Stimulated activated CD8-positive, alpha-beta memory T cell treated with anti-CD3 and anti-CD28 coated beads, Interleukin-15, amount 100 ng/mL, for 1 hour (primary cell): ENCODE measurements around the gene CUBN.

ENCODE experiments used
- DNase-seq: peaks from one replicate; pipeline ENCODE4 v3.0.0-alpha.2; 2020; ENCODE audit warnings: low read depth

The CUBN gene

GRCh38 chr10:16950656-16951601, 178.7 kb downstream of the CUBN start:
- no peak for DNase-seq

- no peak for DNase-seq
Measured at GRCh38 chr10:16949816-16950215, 179.8 kb downstream of the CUBN start.

- DNase-seq = peak; percentile 21
Measured at GRCh38 chr10:16948361-16948760, 181.2 kb downstream of the CUBN start.

DNA sequence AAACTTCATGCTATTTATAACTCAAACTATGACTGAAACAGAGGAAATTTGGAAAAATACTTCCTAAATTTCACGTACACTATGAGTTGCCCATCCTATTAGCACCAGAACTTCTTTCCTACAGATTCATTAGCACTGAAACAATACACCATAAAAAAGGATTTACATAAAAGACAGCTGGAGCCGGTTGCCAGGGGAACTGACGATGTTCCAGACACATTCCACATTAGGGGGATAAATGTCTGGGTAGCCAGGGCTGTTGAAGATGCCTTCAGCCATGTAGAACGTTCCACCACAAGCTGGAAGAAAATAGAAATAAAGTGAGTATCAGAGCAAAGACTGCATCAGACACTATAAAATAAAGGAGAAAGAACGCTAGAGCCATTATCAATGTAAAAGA, 182.5 kb downstream of the CUBN start:
- no peak for DNase-seq

GRCh38 chr10:16945593-16945992, 184.0 kb downstream of the CUBN start:
- no peak for DNase-seq

DNA sequence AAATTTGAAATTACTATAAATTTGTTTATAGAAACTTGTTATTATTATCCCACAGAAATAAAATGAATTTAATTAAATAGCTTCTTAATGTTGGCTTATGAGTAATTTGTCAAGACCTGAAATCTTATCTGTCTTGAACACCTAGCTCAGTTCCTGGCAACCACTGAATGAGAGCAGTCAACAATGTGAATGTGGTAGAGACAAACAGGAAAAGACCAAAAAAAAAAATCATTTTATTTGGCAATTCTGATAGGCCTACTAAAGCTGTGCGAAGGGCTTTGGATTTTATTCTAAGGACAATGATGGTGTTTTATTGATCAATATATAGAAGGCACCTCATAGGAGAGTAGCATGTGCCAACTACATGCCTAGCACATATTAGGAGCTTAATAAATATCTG, 184.6 kb downstream of the CUBN start:
- DNase-seq = no peak

GRCh38 chr10:16944402-16944801, 185.2 kb downstream of the CUBN start:
- no peak for DNase-seq

- DNase-seq = no peak
Measured at GRCh38 chr10:16943295-16944285, 186.0 kb downstream of the CUBN start.

DNA sequence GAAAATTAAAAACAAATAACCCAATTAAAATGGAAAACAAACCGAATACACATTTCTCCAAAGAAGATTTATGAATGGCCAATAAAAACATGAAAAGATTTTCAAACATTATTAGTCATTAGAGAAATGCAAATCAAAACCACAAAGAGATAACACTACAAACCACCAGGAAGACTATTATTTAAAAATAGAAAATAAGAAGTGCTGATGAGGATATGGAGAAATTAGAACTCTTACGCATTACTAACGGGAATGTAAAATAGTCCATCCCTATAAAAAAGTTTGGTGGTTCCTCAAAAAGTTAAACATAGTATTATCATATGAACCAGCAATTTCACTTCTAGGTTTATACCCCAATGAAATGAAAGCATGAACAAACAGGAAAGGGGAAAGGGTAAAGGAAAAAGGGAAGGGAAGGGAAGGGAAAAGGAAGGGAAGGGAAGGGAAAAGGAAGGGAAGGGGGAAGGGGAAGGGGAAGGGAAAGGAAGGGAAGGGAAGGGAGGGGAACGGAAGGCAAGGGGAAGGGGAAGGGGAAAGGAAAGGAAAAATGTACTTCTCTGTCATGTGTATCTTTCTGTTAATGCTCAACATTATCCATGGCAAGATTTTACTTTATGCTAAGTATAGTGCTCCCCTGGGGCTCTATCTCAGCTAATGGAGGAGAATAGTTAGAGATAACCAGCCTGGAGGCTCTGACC, 187.1 kb downstream of the CUBN start:
- DNase-seq = no peak

DNA sequence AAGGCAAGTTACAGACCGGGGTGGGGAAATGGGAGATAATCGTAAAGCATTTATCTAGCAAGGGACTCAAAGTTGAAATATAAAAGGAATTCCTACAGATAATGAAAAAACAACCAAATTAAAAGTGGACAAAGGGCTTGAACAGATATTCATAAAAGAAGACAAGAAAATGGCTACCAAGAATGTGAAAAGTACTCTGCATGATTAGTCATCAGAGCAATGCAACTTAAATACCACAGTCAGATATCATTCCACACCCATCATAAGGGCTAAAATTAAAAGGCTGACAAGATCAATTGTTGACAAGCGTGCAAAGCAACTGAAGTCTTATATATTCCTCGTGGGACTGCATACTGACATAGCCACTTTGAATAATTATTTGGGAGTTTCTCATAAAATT, 187.7 kb downstream of the CUBN start:
- DNase-seq = no peak

DNA sequence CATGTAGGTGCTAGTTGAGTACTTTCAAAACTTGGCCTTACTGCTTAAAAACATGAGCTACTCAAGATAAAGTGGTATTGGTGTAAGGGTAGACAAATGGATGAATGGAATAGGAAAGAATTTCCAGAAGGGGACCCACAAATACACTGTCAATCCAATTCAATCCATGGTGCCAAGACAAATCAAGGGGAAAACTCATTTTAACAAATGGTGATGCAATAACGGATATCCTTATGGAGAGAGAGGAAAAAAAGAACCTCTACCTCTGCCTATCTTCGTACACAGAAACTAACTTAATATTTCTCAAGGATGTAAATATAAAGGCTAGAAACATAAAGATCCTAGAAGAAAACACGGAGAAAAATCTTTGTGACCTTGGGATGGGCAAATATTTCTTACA, 188.5 kb downstream of the CUBN start:
- no peak for DNase-seq

GRCh38 chr10:16938952-16939351, 190.7 kb downstream of the CUBN start:
- no peak for DNase-seq

GRCh38 chr10:16934461-16934860, 195.2 kb downstream of the CUBN start:
- DNase-seq = no peak

DNA sequence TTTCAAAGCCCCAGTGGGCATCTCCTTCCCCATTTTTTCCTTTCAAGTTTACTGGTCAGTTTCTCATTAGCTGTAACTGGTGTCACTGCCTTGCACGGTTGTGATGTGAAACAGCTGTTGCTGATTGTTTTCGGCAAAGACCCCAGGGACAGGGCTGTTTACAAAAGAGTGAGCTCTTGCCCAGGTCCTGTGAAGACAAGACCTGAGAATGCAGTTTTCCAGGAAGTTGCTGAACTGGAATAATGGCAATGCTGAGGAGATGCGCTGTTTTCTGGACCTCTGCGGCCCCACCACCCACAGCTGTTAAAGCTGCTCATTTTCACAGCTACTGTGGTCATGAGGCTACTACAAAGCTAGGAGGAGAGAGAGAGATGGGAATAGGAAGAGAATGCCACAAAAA, 195.8 kb downstream of the CUBN start:
- DNase-seq = no peak

- DNase-seq = no peak
Measured at GRCh38 chr10:16931930-16932329, 197.7 kb downstream of the CUBN start.

GRCh38 chr10:16930540-16930939, 199.1 kb downstream of the CUBN start:
- DNase-seq = no peak

- DNase-seq = no peak
Measured at GRCh38 chr10:16929069-16929468, 200.5 kb downstream of the CUBN start.

GRCh38 chr10:16927546-16927945, 202.1 kb downstream of the CUBN start:
- no peak for DNase-seq

DNA sequence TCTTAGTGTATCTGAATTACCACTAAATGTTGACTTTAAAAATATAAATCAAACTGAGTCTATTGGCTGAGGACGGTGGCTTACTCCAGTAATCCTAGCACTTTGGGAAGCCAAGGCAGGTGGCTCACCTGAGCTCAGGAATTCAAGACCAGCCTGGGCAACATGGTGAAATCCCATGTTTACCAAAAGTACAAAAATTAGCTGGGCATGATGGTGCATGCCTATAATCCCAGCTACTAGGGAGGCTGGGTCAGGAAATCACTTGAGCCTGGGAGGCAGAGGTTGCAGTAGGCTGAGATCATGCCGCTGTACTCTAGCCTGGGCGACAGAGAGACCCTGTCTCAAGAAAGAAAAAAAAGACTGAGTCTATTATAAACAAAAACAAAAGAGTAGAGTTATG, 205.9 kb downstream of the CUBN start:
- no peak for DNase-seq

DNA sequence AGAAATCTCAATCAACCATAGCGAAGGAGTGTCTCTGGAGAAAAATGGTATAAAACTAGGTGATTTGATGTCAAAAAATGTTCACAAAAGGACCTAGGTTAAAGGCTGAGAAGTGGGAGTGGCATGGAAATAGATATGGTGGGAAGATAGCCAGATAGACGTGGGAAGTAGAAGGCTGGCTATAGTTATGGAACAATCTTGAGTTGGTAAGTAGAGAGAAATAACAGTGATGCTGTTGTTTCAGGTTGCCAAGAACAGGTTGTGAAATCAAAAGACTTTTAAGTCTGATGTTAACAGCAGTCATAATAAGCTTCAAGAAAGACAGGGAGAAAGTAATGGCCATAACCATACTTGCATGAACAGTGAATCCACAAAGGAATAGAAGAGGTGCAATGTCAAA, 206.3 kb downstream of the CUBN start:
- no peak for DNase-seq

DNA sequence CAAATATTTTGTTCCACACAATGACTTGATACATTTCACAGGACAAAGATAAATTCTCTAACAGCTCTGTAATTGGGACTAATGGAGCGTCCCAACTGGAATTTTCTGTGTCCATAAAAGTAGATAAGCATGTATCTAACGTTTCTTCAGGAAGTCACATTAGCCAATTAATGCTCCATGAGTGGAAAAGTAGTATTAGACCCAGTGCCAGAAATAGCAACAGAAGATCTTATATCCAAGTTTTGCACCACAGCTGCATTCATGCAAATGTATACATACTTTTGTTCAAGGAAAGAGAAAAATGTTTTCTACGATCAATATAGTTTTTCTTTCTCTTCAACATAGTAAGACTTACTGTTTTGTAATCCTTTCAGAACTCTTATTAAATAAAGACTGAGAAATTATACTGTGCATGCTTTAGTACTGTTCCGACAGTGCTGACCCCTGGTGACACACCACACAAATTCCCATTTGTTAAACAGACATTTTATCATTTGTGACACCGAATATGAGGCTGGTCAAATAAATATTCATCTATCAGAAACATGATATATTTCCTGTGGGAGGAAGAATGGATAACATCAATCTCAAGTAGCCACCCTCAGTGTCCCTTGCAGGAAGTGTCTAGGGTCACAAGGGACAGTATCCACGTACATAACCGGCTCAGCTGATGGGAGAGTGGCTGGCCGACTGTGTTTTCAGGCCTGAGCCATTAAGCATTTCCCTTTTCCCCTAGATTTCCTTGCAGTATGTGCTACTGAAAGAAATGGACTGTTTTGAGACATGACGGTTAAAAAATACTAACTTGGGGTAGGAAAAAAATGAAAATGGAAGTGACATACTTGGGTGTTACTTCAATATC, 210.3 kb downstream of the CUBN start:
- DNase-seq = no peak
